HG03342 (cell line): Measurements from ENCODE around the gene FITM2.
"Not testable (repeated sequence)": the region's sequence is repeated elsewhere in the genome, so short reads cannot be mapped to it uniquely, and the experiment has no call there.

Experiments used
- ATAC-seq: cut with Tn5 transposase; IDR thresholded peaks from one replicate; pipeline ENCODE4 v1.9.1; 2021; ENCODE audit warnings: mild to moderate bottlenecking, moderate library complexity; ENCODE audit not compliant: unreplicated experiment

FITM2 gene

DNA sequence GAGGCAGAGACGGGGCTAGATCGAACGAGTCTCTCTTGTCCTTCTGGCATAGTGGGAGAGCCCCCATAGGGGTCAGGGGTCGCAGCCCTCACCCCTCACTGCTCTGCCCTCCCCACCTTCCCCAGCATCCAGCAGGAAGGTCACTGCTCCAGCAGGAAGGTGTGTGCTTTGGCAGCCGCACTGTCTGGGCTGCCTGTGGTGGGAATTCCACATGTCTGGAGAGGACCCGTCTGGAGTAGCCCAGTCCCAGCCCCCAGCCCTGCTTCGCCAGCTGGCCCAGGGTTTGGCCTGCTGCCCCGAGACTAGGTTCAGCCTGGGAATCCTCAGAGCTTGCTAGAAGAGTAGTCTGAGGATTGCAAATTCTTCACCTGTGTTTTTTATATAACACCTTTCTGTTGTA, 23.3 kb upstream of the FITM2 start:
- ATAC-seq, result no peak

DNA sequence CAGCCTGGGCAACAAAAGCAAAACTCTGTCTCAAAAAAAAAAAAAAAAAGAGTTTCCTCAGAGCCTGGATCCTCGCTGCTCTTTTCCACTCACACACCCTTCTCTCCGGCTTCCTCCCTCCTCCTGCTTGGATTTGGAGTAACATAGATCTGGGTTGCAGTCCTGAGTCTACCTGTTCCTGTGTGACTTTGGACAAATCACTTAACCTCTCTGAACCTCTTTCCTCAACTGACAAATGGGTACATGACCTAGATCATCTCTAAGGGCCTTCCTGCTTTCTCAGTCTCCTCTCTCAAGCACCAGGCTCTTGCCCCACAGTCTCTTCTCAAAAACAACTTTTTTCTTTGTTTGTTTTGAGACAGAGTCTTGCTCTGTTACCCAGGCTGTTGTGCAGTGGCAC, 20.2 kb upstream of the FITM2 start:
- no peak for ATAC-seq

DNA sequence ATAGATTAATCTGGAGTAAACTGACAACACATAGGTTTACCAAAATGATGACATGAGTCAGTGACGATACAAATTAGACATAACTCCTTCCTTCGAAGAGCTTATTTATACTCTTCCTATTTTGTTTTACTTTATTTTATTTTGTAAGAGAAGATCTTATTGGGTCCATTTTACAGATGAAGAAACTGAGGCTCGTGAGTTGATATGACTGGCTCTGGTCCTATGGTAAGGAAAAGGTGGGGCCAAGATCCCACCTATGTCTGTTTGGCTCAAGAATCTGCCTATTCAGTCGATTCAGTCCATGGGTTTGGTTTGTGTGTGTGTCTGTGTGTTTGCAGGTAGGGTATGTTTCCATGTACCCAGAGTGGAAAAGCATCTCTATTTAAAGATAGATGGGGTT, 17.4 kb upstream of the FITM2 start:
- no peak for ATAC-seq

DNA sequence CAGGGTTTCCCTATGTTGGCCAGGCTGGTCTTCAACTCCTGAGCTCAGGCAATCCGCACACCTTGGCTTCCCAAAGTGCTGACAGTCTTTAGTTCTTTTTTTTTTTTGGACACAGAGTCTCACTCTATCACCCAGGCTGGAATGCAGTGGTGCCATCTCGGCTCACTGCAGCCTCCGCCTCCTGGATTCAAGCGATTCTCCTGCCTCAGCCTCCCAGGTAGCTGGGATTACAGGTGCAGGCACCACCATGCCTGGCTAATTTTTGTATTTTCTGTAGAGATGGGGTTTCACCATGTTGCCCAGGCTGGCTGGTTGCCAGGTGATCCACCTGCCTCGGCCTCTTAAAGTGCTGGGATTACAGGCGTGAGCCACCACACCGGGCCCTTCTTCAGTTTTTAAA, 16.7 kb upstream of the FITM2 start:
- not testable (repeated sequence) for ATAC-seq

DNA sequence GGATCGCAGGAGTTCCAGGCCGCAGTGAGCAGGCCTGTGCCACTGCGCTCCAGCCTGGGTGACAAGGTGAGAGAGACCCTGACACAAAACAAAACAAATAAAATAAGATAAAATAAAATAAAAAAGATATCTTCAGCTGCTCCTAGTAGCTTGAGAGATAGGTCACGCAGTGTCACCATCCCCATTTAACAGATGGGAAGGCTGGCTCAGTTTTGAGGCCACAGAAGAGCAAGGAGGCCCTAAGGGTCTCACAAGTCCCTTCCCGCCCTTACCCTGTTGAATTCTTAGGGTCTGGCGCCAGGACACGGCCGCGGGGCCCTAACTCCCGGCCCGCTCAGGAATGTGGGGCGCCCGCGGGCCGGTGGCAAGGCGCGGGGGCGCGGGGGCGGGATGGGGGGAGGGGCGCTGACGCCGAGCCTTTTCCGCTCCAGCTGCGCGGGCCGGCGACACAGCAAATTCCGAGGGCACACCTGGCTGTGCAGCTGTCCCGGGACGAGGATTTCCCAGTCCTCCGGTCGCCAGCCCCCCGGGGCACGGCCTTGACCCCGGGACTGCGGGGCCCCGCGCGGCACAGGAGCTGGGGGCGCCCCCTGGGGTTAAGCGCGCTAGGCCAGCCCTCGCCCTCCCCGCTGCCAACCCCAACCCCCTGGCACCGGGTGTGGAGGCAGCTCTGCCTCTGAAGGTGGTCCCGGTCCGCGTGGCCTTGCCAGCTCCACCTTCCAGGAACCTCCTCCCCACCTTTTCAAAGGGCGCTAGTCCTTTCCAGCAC, 15.6 kb upstream of the FITM2 start:
- ATAC-seq, result no peak

DNA sequence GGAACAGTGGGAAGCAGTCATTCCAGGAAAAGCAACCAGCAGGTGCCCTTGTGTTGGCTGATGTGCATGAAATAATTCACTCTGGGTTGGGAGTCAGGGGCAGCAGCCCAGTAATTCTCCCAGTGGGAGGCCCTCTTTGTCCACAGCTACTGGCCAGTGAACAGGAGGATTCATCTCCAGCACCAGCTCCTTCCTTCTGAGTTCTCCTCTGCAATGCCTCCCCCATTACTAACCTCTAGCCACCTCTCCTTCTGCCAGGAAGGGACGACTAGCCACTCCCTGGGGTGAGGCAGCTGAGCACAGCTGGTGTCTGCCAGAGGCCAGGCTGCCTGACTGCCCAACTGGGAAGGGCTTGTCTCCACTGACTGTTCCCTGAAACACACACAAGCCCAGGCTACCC, 13.3 kb upstream of the FITM2 start:
- no peak for ATAC-seq

DNA sequence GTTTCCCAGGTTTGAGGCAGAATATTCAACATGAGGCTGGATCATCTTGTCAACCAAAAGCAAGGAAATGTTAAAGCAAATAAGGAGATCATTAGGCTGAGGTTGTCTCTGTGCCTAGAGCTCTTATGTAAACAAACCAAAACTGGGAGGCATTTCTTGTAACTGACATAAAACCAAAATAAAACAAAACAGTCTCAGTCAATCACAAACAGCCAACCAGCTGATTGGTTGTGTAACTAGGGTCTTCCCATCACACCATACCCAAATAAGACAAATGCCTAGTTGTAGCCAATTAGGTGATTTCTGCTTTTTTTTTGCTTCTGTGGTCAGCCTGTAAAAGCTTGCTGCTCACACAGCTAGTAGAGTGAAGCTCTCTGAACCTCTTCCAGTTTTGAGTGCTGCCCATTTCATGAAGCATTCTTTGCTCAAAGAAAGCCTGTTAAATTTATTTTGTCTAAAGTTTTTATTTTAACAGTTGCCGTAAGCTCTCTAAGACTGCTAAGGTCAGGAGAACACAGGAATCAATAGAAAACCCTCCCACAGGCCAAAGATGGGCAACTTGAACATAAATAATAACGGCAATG, 8.9 kb upstream of the FITM2 start:
- ATAC-seq, result no peak

DNA sequence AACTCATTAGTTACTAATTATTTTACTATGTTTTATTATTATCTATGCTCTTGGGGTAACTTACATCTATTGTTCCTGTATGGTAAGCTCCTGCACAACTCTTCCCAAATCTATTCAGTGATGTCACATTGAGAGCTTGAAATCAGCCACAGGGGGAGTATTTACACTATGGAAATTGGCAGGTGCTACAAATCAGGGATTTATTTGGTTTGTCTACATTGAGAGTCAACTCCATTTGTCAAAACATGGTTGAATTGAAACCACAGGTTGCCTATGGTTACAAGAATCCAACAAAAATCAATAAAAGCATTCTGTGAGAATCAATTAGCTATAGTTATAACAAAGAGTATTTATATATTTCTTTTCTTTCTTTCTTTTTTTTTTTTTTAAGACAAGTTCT, 3.9 kb upstream of the FITM2 start:
- no peak for ATAC-seq

DNA sequence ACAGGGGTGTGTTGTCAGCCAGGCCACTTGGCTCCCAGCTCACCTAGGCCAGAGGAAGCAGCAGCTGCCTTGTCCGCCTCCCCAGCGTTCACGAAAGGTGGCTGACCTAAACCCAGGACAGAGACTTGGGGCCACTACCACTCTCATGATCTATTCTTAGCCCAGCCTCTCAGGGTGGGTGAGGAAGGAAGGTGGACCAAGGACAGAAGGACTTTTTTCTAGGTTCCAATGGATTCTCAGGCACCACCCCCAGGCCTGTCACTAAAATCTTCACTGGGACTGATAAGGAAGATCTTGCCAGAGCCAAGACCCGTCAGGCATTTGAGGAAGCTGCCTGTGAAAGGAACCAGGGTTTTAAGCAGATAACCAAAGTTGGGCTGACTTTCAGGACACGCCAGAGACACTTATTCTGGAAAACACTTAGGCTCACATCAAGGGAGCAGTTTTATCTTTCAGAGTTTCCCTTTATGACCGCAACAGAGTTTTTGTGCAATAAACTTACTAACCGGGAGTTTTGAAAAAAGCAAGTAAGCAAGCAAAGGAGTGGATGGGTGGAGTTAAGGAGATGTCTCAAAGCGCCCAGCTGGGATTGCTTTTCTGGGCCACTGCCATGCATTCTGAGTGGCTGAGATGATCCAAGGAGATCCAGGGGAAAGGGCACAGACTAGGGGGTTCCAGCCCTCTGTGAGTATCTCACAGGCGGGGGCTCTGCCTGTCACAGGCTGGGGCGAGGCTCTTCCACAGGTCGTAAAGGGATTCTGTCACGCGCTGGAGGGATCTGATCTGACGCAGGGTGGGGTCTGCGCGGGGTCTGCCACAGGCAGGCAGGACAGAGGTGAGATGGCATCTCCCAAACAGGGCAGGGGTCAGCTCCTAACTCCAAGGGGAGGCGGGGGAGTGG, 989 bp downstream of the FITM2 start:
- no peak for ATAC-seq

DNA sequence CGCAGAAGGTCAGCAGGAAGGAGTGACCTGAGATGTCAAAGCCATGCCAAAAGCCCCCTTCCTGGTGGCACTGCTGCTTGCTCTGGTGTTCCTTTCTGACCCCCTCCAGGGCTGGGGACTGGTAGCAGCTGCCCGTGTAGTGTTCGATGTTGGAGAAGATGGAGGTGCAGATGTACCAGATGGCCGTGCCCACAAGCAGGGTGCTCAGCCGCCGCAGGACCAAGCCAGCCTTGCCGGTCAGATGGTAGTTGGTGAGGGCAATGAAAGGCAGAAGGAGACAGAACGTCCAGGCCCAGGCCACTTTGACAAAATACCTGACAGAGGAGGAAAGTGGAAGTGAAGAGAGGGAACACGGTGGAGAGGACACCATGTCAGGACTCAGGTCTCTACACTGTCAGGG, 4.1 kb downstream of the FITM2 start:
- no peak for ATAC-seq

DNA sequence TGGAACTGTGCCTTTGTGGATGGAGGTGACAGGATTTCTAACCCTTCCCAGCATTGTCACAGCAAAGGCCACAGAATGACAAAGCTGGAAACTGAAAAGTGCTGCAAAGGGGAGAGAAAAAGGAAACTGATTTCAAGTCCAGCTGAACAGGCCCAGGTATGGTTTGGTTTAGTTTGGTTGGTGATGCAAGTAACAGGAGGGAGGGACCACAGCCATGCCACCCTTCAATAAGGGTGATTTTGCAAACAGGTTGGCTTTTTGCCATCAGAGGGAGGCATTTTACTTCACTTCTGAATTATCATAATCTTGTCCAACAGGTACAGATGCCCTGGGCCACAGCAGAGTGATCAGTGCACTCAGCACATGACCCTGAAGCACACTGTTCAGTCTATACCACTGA, 6.6 kb downstream of the FITM2 start:
- no peak for ATAC-seq

DNA sequence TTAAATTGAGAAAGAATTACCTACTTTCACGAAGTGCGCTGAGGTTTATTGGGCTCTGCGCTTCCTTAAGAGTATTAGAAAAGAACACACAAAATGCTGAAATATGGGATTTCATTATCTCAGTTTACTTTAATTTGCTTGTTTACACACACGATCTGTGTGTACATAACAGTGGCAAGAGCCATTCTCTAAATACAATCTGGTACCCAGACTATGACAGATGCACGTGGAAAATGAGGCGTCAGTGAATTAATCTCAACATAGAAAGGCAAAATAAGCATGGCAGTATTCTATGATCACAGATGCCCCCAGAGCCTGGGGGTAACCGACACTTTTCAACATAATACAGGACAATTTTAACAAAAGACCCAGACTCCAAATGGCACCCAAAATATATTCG, 8.3 kb downstream of the FITM2 start:
- ATAC-seq, result no peak

DNA sequence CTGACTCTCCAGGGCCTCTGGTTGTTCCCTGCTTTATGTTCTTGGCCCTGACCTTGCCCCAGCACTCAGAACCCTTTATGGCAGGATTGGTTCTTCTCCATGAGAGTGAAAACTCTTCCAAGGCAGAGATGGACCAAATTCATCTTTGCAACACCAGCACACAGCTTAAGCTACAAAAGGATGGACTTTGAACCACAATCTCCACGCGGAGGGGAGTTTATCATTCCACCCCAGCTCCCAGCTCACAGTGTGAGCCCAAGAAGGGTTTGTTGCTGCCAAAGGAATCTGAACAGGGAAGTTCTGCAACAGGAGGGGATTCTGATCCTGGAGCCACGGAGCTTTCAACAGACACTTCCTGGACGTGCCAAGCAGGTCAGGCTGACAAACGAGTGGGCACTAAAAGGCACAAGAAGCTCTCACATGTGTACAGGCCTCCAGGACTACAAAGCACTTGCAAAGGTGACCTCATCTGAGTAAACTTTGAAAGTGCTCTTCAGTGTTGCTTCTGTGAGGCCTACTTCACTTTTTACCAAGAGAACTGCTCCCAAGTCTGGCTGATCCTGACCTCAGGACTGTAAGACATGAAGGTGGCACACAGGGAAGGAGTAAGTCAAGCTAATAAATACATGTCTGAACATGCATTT, 8.9 kb downstream of the FITM2 start:
- no peak for ATAC-seq

DNA sequence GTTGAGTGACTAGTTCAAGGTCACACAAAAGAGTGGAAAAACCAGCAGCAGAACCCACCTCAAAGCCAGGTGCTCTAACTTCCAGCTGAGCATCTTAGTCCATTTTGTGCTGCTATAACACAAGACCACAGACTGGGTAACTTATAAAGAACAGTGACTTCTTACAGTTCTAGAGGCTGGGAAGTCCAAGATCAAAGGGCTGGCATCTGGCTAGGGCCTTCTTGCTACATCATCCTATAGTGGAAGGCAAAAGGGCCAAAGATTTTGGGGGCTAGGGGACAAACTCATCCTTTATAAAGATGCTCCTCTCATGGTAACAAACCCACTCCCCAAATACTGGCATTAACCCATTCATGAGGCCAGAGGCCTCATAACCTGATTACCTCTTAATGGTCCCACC, 9.7 kb downstream of the FITM2 start:
- no peak for ATAC-seq

DNA sequence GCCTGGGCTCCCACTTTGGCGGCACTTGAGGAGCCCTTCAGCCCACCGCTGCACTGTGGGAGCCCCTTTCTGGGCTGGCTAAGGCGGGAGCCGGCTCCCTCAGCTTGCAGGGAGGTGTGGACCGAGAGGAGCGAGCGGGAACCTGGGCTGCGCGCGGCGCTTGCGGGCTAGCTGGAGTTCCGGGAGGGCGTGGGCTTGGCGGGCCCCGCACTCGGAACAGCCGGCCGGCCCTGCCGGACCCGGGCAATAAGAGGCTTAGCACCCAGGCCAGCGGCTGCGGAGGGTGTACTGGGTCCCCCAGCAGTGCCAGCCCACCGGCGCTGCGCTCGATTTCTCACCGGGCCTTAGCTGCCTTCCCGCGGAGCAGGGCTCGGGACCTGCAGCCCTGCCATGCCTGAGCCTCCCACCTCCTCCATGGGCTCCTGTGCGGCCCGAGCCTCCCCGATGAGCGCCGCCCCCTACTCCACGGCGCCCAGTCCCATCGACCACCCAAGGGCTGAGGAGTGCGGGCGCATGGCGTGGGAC, 11.9 kb downstream of the FITM2 start:
- ATAC-seq, result not testable (repeated sequence)

DNA sequence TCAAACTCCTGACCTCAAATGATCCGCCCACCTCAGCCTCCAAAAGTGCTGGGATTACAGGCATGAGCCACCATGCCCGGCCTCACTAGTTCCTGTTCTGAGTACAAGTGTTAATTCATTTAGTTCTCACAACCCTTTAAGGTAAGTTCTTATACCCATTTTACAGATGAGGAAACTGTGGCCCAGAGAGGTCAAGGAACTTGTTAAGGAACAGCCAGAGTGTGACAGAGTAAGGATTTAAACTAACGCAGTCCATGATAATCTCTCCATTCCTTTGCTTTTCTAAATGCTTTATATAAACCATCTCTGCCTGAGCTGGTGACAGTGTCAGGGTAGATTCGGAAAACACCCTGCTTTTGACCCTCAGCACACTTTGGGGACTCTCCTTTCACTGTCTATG, 13.3 kb downstream of the FITM2 start:
- no peak for ATAC-seq

DNA sequence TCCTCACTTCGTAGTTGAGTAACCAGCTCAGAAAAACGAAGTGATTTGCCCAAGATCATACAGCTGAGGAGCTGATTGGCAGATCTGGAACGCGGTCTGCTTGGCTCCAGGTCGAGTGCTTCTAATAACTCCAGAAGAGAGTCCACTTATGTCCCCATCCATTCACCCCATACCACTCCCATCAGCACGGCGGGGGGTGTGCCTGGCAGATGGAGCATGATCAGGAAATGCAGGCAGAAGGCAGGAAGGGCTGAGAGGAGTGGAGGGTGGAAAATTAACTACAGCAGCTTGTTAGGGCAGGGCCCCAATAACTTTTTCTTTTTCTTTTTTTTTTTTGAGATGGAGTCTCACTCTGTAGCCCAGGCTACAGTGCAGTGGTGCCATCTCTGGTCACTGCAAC, 15.0 kb downstream of the FITM2 start:
- no peak for ATAC-seq

DNA sequence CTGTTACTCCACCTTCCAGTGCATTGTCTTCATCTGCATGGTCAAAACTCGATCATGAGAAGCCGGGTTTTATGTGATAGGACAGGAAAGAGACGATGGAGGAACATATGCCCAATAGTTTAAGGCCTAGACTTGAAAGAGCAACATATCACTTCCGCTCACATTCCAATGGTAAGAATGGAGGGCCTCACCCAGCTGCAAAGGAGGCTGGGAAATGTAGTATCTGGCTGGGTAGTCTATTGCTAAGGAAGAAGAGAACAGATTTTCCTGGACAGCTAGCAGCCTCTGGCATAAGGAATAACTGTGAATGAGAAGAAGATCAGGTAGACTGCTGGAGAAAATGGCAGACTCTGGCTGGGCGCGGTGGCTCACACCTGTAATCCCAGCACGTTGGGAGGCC, 19.2 kb downstream of the FITM2 start:
- ATAC-seq, result no peak

DNA sequence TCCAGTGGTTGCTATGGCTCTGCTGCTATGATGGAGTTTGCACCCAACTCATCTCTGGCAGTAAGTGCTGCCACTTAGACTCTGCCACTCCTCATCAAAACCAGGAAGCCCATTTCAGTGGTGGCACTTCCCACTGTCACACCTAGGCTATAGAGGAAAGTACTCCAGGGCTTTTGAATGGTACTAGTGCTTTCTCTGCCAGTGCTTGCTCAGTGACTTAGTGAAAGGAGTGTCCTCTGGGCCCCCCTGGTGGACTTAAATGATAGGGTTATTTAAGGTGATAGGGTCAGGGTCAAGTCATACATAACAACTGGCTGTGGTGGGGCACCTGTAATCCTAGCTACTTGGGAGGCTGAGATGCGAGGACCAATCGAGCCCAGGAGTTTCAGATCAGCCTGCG, 22.8 kb downstream of the FITM2 start:
- ATAC-seq, result no peak

DNA sequence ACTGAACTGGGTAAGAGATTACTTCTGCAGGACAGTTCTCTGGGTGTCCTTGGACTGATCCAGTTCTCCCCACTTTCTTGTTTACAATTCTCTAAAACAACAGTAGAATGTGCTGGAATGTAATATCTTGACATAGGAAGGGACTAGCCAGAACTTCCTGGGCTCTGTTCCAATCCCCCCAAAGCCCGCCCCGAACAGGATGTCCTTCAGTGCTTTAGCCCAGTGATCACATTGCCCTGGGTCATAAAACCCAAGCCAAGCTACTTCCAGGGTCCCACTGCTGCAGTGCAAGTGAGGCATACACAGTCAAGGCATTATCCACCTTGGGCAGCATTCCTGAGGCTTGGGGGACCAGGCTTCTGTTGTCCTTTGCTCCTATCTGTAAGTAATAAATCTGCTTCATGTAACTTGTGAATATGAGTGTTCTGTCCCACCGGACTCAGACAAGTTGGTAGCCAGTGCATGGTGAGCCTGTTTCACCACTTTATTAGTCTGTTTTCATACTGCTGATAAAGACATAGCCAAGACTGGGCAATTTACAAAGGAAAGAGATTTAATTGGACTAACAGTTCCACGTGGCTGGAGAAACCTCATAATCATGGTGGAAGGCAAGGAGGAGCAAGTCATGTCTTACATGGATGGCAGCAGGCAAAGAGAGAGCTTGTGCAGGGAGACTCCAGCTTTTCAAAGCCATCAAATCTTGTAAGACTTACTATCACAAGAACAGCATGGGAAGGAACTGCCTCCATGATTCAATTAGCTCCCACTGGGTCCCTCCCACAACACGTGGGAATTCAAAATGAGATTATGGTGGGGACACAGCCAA, 23.5 kb downstream of the FITM2 start:
- no peak for ATAC-seq
